Measurements from ENCODE around the gene TTC23.

The TTC23 gene

DNA sequence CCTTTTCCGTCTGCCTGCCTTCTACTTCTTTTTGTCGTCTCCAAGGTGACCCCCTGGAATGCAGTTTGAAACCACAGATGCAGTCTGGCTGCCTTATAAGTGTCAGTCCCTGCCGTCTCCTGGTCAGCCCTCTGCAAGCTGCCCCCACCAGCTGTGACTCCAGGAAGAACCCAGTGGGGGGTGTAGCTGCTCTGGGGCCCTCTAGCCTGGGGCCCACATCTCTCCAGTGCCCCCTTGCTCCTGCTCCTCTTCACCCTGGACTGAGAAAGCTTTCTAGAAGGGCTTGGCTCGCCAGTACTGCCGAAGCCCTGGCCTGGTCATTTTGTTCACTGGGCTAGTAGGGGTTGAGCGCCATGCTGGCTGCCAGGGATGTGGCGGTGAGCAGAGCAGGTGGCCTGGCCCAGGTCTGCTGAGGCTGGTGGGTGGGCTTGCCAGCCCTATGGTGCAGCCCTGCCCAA, 123.2 kb downstream of the TTC23 start:
- no peak overlapping the region for H3K4me3 ChIP-seq (ENCODE audit: low read depth, low read length)
- no peak for DNase-seq (ENCODE audit: low read depth)
- TF ChIP-seq, protein P1, sequence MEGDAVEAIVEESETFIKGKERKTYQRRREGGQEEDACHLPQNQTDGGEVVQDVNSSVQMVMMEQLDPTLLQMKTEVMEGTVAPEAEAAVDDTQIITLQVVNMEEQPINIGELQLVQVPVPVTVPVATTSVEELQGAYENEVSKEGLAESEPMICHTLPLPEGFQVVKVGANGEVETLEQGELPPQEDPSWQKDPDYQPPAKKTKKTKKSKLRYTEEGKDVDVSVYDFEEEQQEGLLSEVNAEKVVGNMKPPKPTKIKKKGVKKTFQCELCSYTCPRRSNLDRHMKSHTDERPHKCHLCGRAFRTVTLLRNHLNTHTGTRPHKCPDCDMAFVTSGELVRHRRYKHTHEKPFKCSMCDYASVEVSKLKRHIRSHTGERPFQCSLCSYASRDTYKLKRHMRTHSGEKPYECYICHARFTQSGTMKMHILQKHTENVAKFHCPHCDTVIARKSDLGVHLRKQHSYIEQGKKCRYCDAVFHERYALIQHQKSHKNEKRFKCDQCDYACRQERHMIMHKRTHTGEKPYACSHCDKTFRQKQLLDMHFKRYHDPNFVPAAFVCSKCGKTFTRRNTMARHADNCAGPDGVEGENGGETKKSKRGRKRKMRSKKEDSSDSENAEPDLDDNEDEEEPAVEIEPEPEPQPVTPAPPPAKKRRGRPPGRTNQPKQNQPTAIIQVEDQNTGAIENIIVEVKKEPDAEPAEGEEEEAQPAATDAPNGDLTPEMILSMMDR (IDR thresholded peaks at IDR 0.05; ENCODE audit: low read depth, low read length, missing control alignments): no peak

DNA sequence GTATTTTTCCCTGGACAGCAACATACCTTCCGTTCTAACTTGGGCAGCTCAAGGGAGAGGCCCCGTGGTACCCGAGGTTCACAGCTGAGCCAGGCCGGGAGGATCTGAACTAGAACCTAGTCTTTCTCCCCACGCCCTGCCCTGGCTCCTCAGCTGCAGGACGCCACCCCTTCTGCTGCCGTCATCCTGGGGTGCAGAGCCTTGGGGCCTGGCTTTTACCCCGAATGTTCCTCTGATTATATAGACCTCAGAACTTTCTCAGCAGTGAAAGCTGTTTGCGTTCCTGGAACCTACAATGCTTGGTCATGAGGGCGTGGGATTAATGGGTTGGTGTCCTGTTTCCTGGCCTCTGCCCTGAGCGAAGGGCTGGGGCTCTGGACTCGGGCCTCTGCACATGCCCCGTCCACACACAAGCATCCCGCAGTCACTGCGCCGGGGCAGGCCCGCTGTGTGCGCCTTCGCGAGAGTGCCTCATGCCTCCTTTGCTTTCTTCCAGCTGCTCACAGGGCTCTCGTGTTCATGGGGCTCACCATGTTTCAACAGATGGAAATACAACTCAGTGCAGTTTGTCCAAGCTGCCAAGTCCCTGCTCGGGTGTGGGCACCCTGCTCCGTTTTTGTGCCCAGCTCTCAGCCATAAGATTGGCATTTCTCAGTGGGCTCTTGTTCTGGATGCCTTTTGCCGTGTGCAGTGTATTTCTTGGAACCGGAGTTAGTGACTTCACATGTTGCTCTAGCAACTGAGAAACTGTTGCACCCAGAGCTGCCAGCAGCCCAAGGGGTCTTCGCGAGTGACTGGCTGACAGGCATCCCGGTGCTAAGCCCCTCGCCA, 124.1 kb downstream of the TTC23 start:
- DNase-seq (ENCODE audit: low read depth): no peak
- H3K4me3 ChIP-seq (ENCODE audit: low read depth, low read length): no peak overlapping the region
- TF ChIP-seq, protein P1 (IDR thresholded peaks at IDR 0.05; ENCODE audit: low read depth, low read length, missing control alignments): no peak

DNA sequence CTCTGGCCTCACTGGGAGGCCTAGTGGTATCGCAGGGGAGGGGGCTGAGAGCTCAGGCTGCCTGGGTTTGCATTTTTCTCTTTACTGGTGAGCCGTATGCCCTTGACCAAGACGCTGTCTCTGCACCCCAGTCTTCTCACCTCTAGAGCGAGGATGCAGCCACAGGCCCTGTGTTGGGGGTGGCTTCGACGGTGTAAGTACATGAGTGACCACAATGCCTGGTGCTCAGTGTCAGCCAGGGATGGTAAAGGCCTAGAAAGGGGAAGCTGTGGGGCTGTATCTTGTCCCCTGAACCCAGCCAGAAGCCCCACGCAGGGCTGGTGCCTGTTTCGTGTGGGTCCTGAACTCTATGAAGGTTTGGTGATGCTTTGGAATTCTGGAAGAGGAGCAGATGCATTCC, 124.7 kb downstream of the TTC23 start:
- TF ChIP-seq, protein P1 (IDR thresholded peaks at IDR 0.05; ENCODE audit: low read depth, low read length, missing control alignments): no peak
- no peak overlapping the region for H3K4me3 ChIP-seq (ENCODE audit: low read depth, low read length)
- no peak for DNase-seq (ENCODE audit: low read depth)

DNA sequence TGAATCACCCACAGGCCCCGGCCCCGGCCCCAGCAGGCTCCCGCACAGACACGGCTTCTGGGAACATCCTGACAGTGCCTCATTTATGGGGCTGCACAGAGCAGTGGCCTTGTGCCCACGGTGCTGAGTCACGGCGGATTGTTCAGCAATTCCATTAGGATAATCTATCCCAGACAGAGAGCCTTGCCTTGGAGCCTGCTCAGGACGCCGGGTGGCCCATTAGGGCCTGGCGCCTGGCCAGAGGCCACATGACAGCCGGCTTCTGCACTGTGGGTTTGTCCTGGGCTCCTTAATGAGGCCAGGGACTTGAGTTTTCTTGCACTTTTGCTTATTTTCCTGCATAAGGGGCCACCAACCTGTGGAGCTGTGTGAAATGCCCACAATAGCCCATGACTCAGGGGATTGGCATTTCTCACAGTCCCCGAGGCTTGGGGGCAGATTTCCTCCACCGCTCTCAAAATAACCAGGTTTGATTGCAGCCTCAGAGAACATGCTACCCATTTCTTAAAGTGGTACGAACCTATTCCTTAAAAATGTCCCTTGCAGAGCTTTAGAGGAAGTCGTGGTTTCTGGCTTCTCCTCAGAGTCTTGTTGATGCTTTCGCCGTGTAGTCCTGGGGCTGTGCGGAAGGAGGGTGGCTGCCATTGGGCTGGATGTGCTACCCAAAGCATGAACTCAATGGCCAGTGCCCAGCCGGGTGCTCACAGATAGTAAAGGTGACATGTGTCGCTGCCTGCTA, 125.5 kb downstream of the TTC23 start:
- no peak for DNase-seq (ENCODE audit: low read depth)
- TF ChIP-seq, protein P1 (IDR thresholded peaks at IDR 0.05; ENCODE audit: low read depth, low read length, missing control alignments): no peak
- H3K4me3 ChIP-seq (ENCODE audit: low read depth, low read length): no peak overlapping the region

DNA sequence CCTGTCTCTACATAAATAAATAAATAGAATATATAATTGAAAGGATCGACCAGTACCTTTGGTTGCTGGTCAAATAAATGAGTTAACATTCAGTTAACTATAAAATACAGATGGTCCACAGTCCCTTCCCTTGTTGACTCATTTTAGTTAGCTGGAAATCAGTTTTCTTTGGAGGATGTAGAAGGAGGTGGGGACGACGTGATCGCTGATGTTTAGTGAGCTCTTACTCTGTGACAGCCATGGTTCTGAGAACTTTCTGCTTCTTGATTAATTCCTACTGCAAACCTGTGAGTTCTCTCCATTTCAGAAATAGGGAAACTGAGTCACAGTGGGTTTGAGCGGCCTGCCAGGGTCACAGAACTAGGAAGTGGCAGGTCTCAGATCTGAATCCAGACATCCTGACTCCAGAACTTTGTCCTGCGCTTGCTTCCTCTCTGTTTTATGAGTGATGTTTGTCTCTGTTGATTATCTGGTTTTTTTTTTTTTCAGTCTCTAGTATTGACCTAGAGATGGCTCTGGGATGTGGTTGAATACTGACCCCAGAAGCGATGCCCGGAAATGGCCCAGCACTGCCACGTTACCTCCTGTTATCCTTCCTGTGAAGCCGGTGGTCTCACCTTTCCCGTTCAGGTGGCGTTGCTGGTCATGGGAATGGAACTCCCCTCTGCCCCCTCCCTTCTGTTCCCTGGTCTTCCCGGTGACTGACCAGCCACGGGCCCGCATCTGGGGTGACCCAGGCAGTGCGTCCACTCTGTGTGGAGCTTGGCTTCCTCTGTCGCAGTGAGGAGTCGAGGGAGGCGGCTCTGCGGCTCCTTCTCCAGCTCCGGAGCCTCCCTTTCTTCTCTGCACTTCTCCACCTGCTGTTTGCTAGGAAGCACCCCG, 126.3 kb downstream of the TTC23 start:
- TF ChIP-seq, protein P1 (IDR thresholded peaks at IDR 0.05; ENCODE audit: low read depth, low read length, missing control alignments): no peak
- H3K4me3 ChIP-seq (ENCODE audit: low read depth, low read length): no peak overlapping the region

DNA sequence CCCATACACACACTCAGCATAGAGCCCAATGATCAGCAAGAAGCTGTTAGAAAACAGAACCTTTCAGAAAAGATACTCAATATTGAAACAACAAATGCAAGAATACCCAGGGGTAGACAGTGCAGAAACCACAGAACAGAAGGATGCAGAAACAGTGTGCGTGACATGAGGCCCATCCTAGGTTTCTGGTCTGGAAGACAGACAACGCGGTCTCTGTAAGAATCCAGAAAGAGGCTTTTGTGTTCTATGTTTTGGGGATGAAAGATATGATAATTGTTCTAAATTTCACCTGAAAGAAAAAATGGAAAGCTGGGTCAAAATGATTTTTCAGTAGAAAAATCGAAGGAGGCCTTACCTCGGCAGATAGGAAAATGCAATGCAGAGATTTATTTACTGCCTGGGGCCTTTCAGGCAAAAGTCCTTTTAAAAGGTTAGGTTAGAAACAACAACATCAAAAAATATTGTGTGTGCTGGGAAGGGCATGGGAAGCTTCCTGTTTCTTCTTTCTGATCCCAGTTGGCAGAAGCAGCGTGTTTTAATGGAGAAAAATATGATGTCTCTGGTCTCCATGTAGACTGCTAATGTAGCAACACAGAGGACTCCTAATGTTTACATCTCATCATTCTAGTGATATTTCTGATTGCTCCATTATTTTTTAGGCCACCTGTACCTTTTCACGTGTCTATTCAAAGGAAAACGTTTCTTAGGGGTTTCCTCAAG, 127.5 kb downstream of the TTC23 start:
- TF ChIP-seq, protein P1 (IDR thresholded peaks at IDR 0.05; ENCODE audit: low read depth, low read length, missing control alignments): no peak
- no peak overlapping the region for H3K4me3 ChIP-seq (ENCODE audit: low read depth, low read length)
- DNase-seq (ENCODE audit: low read depth): no peak

More for the DNA sequence above, 126.3 kb downstream of the TTC23 start:
- no peak for DNase-seq (ENCODE audit: low read depth)
